Ovary (tissue), 3 donors: Measurements from ENCODE around the gene ATP6V1F.

Experiments used
- CTCF ChIP-seq, 3 donors: fragments of 450-650 bp in 2 of 3; fragments of 200-600 bp in 1 of 3; IDR thresholded peaks; one replicate each; pipeline versions ENCODE4 v1.5.1 to v1.8.0; 2016 to 2022; ENCODE audit warnings: antibody characterized with exemption in 3 of 3, mild to moderate bottlenecking in 1 of 3
- EP300 ChIP-seq: sonication (generic); formaldehyde crosslinking; IDR thresholded peaks from one replicate; pipeline ENCODE4 v1.6.1; 2017; ENCODE audit warnings: antibody characterized with exemption
- POLR2A ChIP-seq: fragments of 450-650 bp; IDR thresholded peaks from one replicate; pipeline ENCODE4 v1.6.1; 2017; ENCODE audit warnings: antibody characterized with exemption, mild to moderate bottlenecking, moderate library complexity
- donor health status: DM: no; HTN: no; CAD: no.

GRCh38 chr7:128876586-128876977 is 13.9 kb downstream of the ATP6V1F start:
- TF ChIP-seq EP300 (no peak), CTCF (IDR thresholded peaks at IDR 0.05) (no peak), POLR2A (no peak)
